Stimulated activated CD4-positive, alpha-beta T cell treated with anti-CD3 and anti-CD28 coated beads, Interleukin-2, amount 100 ng/mL, for 48 hours (primary cell): ENCODE measurements around the gene CTSZ.
A peak's percentile ranks its signal among the peaks of the same experiment; 100 is the strongest.
"Not testable (repeated sequence)": the region's sequence is repeated elsewhere in the genome, so short reads cannot be mapped to it uniquely, and the experiment has no call there.

ENCODE experiments used
- DNase-seq, 2 donors: peaks; one replicate each; pipeline ENCODE4 v3.0.0-alpha.2; 2020

The CTSZ gene

GRCh38 chr20:58996226-58996611 lies 10.8 kb downstream of the CTSZ start:
- no peak for DNase-seq

- DNase-seq, result no peak
Observed at GRCh38 chr20:58995461-58996225, 11.4 kb downstream of the CTSZ start.

- DNase-seq, result no peak
Observed at GRCh38 chr20:58994390-58995159, 12.5 kb downstream of the CTSZ start.

GRCh38 chr20:58993332-58994248 lies 13.5 kb downstream of the CTSZ start:
- no peak for DNase-seq

- no peak for DNase-seq
Observed at GRCh38 chr20:58992911-58993310, 14.1 kb downstream of the CTSZ start.

GRCh38 chr20:58991715-58992114 lies 15.3 kb downstream of the CTSZ start:
- no peak for DNase-seq

GRCh38 chr20:58990651-58991445 lies 16.2 kb downstream of the CTSZ start:
- DNase-seq, result no peak

GRCh38 chr20:58989196-58989595 lies 17.9 kb downstream of the CTSZ start:
- DNase-seq, result no peak

- DNase-seq, result no peak
Observed at GRCh38 chr20:58988565-58988882, 18.5 kb downstream of the CTSZ start.

- no peak for DNase-seq
Observed at GRCh38 chr20:58987790-58988564, 19.1 kb downstream of the CTSZ start.

GRCh38 chr20:58986968-58987517 lies 20.0 kb downstream of the CTSZ start:
- DNase-seq, result no peak

GRCh38 chr20:58986286-58986967 lies 20.6 kb downstream of the CTSZ start:
- no peak for DNase-seq

GRCh38 chr20:58985656-58986055 lies 21.4 kb downstream of the CTSZ start:
- DNase-seq, result no peak

- no peak for DNase-seq
Observed at GRCh38 chr20:58984691-58985090, 22.4 kb downstream of the CTSZ start.

GRCh38 chr20:58983115-58983468 lies 24.0 kb downstream of the CTSZ start:
- DNase-seq, result not testable (repeated sequence)

GRCh38 chr20:58982406-58983114 lies 24.5 kb downstream of the CTSZ start:
- no peak for DNase-seq

- DNase-seq, result no peak
Observed at GRCh38 chr20:58981628-58982364, 25.3 kb downstream of the CTSZ start.

GRCh38 chr20:58980711-58981627 lies 26.1 kb downstream of the CTSZ start, which contains the start of gene NELFCD:
TSS of gene NELFCD (plus strand) at chr20:58981256. CDS start at chr20:58981310, 54 bp downstream.
- peak; percentile 90 to 94 for DNase-seq
